Prostate gland (tissue), 2 donors: ENCODE measurements around the gene DDAH1. TPM values are rescaled to one million over a fixed set of nuclear protein-coding genes. Genes with fewer than 3 reads are reported as not detected.

Source experiments
- DNase-seq: peaks from one replicate; pipeline ENCODE4 v3.0.0-alpha.2; 2019; ENCODE audit warnings: low spot score
- H3K27ac ChIP-seq, 2 donors: fragments of 200-600 bp; sonication (generic); 2 replicates each; pipeline ENCODE4 v1.5.1; 2017 to 2019
- H3K27me3 ChIP-seq: fragments of 200-600 bp; sonication (generic); replicated peaks from 2 replicates; pipeline ENCODE4 v1.5.1; 2019; ENCODE audit not compliant: insufficient read depth
- H3K36me3 ChIP-seq, 2 donors: fragments of 200-600 bp; sonication (generic); 1 replicate in 1 of 2; 2 replicates in 1 of 2; pipeline versions ENCODE4 v1.5.1 to v1.8.1; 2017 to 2019
- H3K4me1 ChIP-seq: fragments of 200-600 bp; sonication (generic); replicated peaks from 2 replicates; pipeline ENCODE4 v1.5.1; 2019
- H3K4me3 ChIP-seq, 2 donors: fragments of 200-600 bp; sonication (generic); 2 replicates each; pipeline ENCODE4 v1.5.1; 2017 to 2019
- H3K9me3 ChIP-seq: fragments of 200-600 bp; sonication (generic); 2 replicates; pipeline ENCODE4 v1.5.1; 2017
- POLR2A ChIP-seq: fragments of 450-650 bp; IDR thresholded peaks from one replicate; pipeline ENCODE4 v1.6.1; 2016; ENCODE audit warnings: antibody characterized with exemption, mild to moderate bottlenecking
- POLR2AphosphoS5 ChIP-seq: sonication (generic); formaldehyde crosslinking; IDR thresholded peaks from one replicate; pipeline ENCODE4 v1.6.1; 2017; ENCODE audit warnings: antibody characterized with exemption
- WGBS: methylation state at CpG from one replicate; pipeline ENCODE4 v1.1.5; 2018; 5-methylcytosine and 5-hydroxymethylcytosine counted together
- intact Hi-C: fragments of 100-400 bp; cut with DNase I; formaldehyde crosslinking; loops from one replicate; pipeline ENCODE4 v1.14.2; 2022
- total RNA-seq, 2 donors: library from RNA; depleted of rRNA; stranded (reverse); fragments of >200 nt; gene quantifications; one replicate each; pipeline ENCODE4 v1.1.0, GENCODE V29; 2016
- TF ChIP-seq, protein P1 (sequence below), 4 experiments: fragments of 200-600 bp in 2 of 4; fragments of 450-650 bp in 2 of 4; sonication (generic) in 2 of 4; IDR thresholded peaks; 1 replicate in 3 of 4; 2 replicates in 1 of 4; pipeline ENCODE4 v1.5.1; 2016 to 2019; ENCODE audit warnings: antibody characterized with exemption in 4 of 4, mild to moderate bottlenecking in 2 of 4, moderate library complexity in 2 of 4

The DDAH1 gene
- total RNA-seq, 2 donors from 2014 or later: 61.6 to 70.7 TPM

DNA sequence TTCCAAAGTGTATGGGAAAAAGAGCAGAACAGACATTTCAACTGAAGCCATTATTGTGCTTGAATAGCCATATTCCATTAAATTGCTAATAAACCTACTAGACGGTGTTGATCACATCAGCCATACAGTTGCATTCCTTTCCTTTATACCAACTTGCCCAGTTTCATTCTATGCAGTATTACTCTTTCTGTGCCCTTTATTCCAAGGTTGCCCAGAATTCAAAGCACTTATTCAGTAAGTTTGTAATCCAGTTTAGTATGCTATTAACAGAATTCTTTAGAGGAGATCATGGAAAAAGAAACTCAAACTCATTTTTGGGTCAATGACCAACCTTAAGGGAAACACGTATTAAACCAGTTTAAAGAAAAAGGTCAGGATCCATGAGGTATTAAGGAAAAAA is 89.5 kb downstream of the DDAH1 start:
- Histone ChIP-seq H3K9me3 (no peaks in the 10 kb centered on the region), H3K27me3 (no peaks in the 10 kb centered on the region), H3K4me3 (no peak overlapping the region), H3K27ac (no peak overlapping the region), H3K4me1 (no peaks in the 10 kb centered on the region), H3K36me3 (no peaks in the 10 kb centered on the region)
- 78% methylated on average over 2 of the region's 2 CpGs for WGBS
- no peak for DNase-seq
- intact Hi-C loops: no loop called here
- TF ChIP-seq, protein P1, sequence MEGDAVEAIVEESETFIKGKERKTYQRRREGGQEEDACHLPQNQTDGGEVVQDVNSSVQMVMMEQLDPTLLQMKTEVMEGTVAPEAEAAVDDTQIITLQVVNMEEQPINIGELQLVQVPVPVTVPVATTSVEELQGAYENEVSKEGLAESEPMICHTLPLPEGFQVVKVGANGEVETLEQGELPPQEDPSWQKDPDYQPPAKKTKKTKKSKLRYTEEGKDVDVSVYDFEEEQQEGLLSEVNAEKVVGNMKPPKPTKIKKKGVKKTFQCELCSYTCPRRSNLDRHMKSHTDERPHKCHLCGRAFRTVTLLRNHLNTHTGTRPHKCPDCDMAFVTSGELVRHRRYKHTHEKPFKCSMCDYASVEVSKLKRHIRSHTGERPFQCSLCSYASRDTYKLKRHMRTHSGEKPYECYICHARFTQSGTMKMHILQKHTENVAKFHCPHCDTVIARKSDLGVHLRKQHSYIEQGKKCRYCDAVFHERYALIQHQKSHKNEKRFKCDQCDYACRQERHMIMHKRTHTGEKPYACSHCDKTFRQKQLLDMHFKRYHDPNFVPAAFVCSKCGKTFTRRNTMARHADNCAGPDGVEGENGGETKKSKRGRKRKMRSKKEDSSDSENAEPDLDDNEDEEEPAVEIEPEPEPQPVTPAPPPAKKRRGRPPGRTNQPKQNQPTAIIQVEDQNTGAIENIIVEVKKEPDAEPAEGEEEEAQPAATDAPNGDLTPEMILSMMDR (IDR thresholded peaks at IDR 0.05): no peak

DNA sequence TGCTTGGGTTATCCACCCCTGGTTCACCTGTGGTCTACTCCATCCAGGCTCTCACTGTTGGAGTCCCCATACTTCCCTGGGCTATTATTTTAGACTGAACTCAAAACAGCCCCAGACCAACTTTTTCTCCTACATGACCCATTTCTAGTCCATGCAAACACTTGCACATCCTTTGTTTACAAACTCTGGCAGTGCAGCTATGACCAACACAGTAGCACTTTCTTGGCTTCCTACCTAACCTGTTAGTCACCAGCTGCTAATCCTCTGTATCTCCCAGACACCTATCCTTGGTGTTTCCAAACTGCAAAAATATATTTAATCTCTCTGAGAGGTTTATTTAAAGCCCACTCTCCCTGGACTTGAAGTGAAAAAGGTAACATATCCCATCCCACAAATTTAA is 90.8 kb downstream of the DDAH1 start:
- no peak overlapping the region for H3K27ac ChIP-seq
- no peak for DNase-seq
- H3K27me3 ChIP-seq: no peaks in the 10 kb centered on the region
- no peak overlapping the region for H3K4me3 ChIP-seq
- no peaks in the 10 kb centered on the region for H3K4me1 ChIP-seq
- H3K9me3 ChIP-seq: no peaks in the 10 kb centered on the region
- no peaks in the 10 kb centered on the region for H3K36me3 ChIP-seq
- intact Hi-C loops: no loop called here
- no peak for TF ChIP-seq POLR2A
- TF ChIP-seq, protein P1 (IDR thresholded peaks at IDR 0.05): no peak

DNA sequence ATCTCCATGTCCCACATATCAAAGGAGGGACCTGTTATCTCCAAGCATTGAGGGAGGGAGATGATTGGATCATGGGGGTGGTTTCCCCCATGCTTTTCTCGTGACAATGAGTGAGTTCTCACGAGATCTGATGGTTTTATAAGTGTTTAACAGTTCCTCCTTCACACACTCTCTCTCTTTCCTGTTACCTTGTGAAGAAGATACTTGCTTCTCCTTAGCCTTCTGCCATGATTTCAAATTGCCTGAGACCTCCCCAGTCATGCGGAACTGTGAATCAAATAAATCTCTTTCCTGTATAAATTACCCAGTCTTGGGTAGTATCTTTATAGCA is 91.6 kb downstream of the DDAH1 start:
- no peak for DNase-seq
- no peaks in the 10 kb centered on the region for H3K36me3 ChIP-seq
- intact Hi-C loops: no loop called here
- no peaks in the 10 kb centered on the region for H3K9me3 ChIP-seq
- TF ChIP-seq, protein P1 (IDR thresholded peaks at IDR 0.05): no peak
- TF ChIP-seq POLR2A (no peak), POLR2AphosphoS5 (no peak)
- no peak overlapping the region for H3K27ac ChIP-seq
- H3K4me1 ChIP-seq: no peaks in the 10 kb centered on the region
- H3K4me3 ChIP-seq: no peak overlapping the region
- H3K27me3 ChIP-seq: no peaks in the 10 kb centered on the region
- WGBS: 44% methylated on average over 3 of the region's 3 CpGs

DNA sequence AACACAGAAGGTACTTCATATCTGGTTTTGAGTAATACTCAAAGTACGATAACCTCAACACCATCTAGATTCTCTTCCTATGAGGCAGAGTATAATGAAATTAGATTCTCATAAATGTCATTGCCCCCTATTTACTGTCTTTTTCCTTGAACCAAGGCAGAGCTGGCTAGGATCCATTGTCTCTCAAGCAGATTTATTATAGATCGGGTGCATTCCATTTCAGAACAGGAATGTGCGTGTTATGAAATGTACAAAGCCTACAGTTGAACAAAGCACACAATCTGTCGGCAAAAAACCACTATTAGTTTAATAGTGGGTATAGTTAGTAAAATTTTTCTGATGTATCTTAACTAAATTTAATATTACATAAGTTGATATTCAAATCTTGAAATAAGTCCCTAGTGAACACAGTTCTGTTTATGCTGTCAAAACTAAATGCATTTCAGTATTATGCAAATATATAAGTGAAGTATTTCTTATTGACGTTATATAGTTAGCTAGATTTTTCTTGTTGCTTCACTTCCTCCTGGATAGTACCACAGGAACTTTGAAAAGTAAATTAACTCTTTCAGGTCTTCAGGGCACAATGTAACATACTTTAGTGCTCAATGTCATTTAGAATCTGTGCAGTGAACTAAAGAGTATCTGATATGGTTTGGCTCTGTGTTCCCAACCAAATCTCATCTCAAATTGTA is 92.1 kb downstream of the DDAH1 start:
- 4% methylated on average over 5 of the region's 5 CpGs for WGBS
- no peaks in the 10 kb centered on the region for H3K9me3 ChIP-seq
- peak overlapping the region in 1 of 2 donors; percentile 4 for H3K27ac ChIP-seq
- H3K36me3 ChIP-seq: no peaks in the 10 kb centered on the region
- H3K4me1 ChIP-seq: no peaks in the 10 kb centered on the region
- H3K27me3 ChIP-seq: no peaks in the 10 kb centered on the region
- no peak overlapping the region for H3K4me3 ChIP-seq
- peak; percentile 22 for DNase-seq
- TF ChIP-seq POLR2AphosphoS5 (peak; percentile 57), POLR2A (no peak)
- TF ChIP-seq, protein P1 (IDR thresholded peaks at IDR 0.05): no peak
- intact Hi-C loops: no loop called here

DNA sequence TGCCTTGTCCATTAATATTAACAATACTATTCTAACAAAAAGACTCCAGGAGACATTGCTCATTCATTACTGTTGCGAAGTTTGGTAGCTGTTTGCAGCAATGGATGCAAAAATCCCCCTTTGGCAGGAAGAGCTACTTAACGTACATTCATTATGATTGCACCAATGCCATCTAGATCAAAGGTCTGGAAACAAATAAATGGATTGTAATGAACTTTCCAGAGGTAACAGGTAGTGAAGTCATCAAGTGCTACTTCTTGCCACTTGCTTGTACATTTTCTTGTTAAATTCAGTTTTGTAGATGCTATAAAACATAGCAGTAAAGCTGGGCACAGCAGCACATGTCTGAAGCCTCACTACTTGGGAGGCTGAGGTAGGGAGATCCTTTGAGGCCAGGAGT is 93.9 kb downstream of the DDAH1 start:
- Histone ChIP-seq H3K4me3 (no peak overlapping the region), H3K27ac (no peak overlapping the region), H3K9me3 (no peaks in the 10 kb centered on the region), H3K4me1 (no peaks in the 10 kb centered on the region), H3K36me3 (no peaks in the 10 kb centered on the region), H3K27me3 (no peaks in the 10 kb centered on the region)
- 49% methylated on average over 2 of the region's 2 CpGs for WGBS
- intact Hi-C loops: no loop called here
- TF ChIP-seq POLR2AphosphoS5: no peak
- TF ChIP-seq, protein P1 (IDR thresholded peaks at IDR 0.05): no peak
- no peak for TF ChIP-seq POLR2A
- no peak for DNase-seq
